HTR-8/SVneo (cell line): ENCODE results near the gene SMTN.
A peak's percentile ranks its signal among the peaks of the same experiment; 100 is the strongest.
"Not testable (repeated sequence)": the region's sequence is repeated elsewhere in the genome, so short reads cannot be mapped to it uniquely, and the experiment has no call there.

Experiments
- DNase-seq: peaks from one replicate; pipeline ENCODE4 v3.0.0; 2011; ENCODE audit warnings: low spot score, mixed read lengths; ENCODE audit not compliant: insufficient read length
- FAIRE-seq: peaks from 2 replicates; lab custom pipeline; 2011; peaks lifted over from hg19 to GRCh38; lab: Jason Lieb, UNC

Gene SMTN

DNA sequence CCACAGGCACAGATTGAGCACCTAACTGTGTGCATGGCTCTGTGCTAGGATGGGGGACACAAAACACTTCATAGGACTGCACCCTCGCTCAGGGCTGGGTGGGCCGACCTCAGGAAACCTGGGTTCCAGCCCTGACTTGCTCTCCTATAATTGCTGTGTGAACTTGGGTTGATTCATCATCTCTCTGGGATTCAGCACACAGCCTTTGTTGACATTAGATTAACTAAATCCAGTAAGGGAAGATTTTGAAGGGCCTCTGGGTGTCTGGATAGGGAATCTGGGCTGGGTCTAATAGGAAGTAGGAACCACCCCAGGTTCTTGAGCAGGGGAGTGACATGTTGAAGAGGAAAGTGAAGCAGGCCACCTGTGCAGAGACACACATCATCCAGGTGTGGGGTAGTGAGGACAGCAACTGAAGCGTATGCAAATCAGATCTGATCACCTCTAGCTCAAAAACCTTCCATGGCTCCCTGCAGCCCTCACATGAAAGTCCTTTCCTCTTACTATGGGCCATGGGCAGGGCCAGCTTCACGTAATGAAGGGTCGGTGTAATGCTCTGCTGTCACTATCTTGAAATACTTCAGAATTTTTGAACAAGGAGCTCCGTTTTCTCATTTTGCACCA lies 11.3 kb upstream of the SMTN start:
- not testable (repeated sequence) for DNase-seq, FAIRE-seq

DNA sequence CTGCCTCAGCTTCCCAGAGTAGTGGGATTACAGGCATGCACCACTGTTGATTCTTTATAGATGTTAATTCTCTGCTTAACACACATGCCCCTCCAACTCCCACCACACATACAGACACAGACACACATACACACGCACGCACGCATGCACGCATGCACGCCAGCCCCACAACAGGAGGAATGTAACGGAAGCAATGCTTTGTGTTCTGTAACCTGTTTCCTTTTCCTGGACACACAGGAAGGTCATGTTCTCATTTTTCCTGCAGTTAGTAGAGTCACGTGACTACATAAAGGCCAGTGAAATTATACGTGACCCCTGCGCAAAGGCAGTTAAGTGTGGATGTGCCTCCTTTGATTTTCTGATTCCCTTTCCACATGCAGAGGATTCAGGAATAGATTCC lies 8.0 kb upstream of the SMTN start:
- not testable (repeated sequence) for DNase-seq, FAIRE-seq

DNA sequence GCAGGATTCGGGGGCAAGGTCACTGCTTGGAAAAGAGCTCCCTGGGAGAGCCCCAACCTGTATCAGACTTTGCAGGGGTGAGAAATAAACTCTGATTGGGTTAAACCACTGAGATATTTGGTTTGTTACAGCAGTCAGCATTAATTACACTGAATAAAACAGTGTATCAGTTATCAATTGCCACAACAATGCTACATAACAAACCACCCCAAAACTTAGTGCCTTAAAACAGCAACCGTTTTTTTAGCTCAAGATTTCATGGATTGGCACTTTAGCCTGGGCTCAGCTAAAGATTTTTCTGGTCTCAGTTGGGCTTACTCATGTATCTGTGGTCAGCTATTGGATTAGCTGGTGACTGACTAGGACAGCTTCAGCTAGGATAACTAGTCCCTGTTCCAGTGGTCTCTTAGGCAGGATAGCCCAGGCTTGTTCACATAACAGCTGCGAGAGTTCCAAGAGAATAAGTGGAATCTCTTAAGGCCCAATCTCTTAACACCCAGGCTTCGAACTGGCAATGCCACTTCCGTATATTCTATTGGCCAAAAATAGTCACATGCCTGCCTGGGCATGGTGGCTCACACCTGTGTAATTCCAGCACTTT lies 7.5 kb upstream of the SMTN start:
- not testable (repeated sequence) for DNase-seq, FAIRE-seq

DNA sequence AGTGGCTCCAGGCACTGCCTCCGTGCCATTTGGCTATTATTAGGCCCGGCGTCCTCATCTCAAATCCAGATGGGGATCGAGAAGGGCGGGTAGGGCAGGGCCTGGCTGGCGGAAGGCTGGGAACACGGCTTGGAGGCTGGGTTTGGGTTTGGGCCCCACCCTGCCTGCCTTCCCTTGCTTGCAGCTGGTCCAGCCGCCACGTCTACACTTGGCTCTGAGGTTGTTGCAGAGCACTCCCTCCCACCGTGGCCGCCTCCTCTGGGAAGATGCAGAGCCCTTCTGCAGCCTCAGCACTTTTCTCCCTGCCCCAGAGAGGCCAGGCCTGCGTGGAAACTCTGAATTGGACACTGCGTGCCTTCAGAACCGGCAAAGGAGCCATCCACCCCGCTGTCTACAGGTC lies 5.2 kb upstream of the SMTN start:
- FAIRE-seq (no peak), DNase-seq (no peak)

DNA sequence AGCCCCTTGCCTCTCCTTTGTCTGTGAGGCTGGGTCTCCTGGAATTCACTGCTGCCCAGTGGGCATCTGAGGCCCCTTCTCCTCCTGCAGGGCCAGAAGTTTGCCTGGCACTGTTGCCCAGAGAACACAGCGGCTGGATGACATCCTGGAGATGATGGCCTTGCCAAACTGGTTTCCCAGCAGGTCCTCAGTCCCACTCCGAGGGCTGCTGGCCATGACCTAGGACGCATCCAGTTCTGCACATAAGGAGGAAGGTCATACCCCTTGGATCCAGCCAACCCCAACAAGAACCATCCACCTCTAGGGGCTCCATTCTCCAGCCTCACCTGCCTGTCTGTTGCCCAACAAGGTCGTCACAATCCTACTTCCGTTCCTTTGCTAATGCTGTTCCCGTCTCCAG lies 3.4 kb upstream of the SMTN start:
- FAIRE-seq: no peak
- DNase-seq: no peak

DNA sequence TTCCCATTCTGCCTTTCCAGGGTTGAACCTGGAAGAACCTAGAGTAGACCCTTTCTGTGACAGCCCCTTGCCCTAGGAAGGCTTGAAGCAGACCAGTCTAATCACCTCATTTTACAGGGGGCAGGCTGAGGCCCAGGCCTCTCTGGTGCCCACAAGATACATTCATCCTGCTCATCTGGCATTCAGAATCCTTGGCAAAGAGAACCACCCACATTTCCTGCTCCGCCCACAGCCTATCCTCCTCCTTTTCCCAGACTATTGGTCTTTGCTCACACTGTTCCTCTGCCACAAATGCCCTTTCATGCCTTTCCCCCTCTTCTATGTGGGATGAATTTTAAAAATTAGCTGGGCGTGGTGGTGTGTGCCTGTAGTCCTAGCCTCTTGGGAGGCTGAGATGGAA lies 2.7 kb upstream of the SMTN start:
- not testable (repeated sequence) for DNase-seq, FAIRE-seq

DNA sequence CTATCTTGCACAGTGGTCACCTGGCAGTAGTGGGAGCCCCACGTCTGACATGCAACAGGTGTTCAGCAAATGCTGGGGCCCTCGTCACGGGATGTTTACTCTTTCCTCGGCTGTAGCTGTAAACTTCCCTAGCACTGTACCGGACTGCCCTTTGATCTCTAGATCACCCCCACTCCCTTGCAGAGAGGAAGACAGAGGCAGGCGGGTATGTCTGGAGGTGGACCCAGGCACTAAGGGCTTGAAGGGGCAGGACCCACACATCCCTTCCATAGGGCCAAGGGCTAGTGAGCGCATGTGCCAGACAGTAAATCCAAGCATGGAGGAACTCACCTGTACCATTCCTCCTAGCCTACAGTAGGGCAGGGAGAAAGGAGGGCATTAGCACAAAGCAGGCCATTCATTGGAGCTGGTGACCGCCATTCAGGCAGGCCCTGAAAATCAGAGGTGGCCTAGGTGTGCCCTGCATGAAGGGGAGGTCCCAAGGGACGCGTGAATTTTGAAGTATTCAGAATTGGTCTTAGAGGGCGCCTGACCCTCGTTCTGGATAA lies 1.9 kb upstream of the SMTN start:
- FAIRE-seq: no peak

DNA sequence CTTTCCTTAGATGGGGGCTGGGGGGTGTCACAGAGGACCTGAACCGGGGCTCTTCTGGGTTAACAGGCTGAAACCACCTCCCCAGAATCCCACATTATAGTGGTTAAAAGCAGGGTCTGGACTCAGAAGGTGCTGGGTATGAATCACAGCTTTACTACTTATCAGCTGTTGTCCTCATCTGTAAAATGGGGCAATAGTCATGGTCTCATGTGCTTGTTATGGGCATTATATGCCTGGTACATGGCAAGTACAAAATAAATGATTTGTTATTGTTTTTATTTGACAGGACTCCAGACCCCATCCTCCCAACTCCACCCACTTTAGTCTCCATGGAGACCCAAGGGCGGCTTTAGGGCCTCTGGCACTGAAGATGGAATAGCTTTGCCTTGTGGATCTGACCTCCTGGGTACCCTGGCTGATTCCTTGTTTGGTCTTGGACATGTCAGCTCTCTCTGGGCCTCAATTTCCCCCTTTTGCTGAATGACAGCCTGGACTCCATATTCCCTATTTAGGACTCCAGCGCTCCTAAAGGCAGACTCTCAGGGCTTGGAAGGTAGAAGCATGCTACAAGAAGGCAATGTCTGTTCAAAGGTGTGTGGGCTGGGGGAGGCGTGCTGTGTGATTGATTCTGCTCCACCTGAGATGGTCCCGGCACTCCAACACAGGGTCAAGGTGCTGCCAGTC lies 812 bp upstream of the SMTN start:
- FAIRE-seq: no peak
- DNase-seq: no peak

More for the DNA sequence above, 1.9 kb upstream of the SMTN start:
- no peak for DNase-seq

DNA sequence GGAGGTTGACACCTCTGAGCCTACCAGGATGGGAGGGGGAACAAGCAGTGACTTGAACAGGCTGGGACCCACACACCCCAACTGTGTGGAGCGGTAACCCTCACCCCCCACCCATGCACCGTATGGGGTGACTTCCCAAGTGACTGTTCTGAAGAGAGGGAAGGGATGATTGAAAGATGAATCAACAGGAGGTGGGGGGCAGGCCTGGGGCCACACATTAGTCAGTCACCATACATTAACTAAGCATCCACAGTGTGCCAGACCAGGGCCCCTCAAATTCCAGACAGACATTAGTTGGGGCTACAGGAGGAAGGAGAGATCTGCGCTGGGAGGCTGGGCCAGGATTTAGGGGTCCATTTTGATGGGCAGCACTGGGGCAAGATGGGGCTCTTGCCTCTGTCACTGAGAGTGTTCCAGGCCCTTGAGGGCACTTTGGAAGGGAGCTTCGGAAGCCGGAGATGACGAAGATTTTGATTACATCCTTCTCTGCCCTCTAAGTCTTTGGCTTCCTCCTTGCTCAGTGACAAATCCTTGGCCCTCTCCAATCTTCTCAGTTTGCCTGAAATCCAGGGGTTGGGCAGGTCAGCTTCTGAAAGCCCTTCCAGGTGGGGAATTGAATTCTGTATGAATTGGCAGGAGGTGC lies 966 bp downstream of the SMTN start:
- no peak for DNase-seq
- no peak for FAIRE-seq

DNA sequence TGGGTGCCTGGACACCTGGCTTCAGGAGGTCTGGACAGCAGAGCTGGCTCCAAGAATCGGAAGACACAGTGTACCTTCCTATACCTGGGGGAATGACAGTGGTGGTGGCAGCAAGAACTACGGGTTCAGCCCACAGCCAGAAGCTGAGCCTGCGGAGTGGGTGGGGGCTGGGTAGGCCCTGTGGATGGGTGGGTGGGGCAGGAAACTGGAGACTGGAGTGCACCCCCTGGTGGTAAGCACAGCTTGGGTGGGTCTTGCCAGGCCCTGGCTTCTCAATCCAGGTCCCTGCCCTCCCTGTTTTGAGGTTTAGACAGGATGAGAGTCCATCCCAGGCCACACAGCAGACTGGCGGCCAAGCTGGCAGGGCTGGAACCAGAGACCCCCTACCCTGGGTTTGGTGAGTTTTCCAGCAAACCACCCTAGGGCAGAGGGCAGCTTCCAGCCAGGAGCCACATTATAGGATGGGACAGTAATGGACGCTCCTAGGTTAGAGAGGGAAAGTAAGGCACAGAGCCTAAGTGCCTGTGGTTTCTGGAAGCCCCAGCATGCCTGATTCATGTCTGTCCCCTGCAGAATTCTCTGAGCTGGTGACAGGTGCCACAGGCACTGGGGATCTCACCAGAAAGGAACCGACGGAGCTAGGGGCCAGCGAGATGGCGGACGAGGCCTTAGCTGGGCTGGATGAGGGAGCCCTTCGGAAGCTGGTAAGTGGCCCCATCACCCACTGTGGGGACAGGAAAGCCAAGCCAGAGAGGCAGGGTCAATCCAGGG lies 1.7 kb downstream of the SMTN start:
- FAIRE-seq (no peak), DNase-seq (peak; percentile 42)

DNA sequence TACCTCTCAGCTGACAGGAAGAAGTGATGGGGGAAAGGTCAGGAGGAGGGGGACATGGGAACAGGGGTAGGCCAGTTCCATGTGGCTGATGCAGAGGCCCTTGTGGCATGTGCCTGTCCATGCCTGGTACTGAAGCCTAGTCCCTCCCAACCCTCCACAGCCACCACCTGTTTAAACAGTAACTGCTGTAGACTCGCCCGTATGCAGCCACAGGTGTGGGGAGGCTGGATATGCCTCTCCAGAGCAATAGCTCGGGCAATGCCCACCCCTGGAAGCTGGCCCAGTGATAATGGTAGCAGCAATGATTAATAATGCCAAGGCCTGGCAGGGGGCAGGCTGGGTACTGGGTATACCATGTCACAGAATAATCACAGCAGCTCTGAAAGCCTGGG lies 2.3 kb downstream of the SMTN start:
- DNase-seq: no peak
- FAIRE-seq: no peak

DNA sequence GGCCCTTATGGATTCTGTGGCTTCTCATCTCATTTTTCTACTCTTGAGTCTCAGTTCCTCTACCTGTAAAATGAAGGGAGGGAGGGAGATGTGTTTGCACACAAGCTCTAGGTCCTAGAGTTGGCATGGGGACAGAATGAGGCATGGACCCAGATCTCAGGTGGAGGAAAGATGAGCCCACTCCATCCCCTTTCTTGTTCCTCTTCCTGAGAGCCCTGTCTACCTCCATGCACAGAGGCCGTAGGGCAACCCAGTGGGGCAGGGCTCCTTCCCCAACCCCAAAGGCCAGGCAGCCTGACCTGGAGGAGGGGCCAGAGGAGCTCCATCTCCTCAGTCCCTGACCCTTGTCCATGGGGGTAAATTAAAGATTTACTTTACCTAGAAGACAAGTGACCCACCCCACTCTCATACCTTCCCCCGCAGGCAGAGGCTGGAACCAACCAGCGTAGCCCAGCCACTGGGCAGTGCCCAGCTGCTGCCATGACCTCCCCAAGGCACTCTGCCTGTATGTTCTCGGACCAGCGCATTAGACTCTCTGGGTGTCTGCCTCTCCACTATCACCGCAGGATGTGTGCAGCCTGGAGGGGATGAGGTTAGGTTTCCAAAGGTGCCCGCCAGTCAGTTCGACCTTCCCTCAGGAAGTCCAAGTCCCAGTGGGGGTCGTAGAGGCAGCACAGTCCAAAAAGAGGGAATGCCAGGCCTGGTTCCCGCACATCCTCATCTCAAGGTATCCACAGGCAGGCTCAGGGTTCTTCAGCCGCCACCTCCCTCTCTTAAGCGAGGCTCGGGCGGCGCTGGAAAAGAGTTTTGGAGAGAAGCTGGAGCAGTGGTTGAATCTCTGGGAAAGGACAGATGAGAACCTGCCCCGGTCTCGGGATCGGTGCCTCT lies 3.0 kb downstream of the SMTN start:
- DNase-seq: no peak
- FAIRE-seq: no peak

DNA sequence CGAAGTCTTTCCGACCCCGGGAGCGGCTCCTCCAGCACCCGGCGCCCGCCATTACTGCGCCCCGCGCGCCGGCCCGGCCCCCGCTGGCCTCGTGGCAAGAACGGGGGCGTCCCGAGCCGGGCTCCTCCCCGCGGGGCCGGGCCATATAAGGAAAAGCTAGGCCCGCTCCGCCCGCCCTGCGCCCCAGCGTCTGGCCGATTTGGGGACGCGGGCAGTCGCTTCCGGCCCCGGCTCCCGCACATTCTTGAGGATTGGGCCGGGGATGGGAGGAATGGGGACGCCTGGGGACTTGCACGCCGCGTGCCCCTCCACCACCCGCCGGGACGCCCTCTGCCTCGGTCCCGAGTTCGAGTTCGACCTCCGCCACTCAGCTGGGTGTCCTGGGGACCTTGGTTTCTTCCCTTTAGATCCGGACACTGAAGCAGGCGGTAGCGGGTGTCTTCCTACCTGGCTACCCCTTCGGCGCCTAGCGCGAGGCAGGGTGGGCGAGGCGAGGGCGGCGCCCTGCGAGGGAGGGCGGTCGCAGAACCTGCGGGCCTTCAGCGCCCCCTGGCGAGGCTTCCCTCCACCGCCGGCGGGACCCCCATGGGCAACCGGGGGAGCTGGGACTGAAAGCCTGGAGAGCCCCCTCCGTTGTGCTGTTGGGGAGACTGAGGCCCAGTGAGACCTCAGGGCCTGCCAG lies 3.8 kb downstream of the SMTN start:
- FAIRE-seq (no peak), DNase-seq (no peak)

DNA sequence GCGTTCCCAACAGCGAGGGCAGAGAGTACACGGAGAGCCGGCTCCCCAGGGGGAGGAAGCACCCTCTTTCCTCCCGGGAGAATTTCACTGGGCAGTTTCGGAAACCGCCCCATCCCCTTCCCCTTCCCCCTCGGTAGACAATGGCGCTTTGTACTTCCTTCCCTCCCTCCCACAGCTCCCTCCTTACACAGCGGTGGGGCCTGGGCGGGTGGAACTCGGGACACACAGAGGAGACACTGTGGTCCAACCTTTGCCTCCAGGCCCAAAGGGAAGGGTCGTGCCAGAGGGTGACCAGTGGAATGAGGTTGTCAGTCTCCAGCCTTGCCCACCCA lies 4.3 kb downstream of the SMTN start:
- no peak for FAIRE-seq
- DNase-seq: no peak

DNA sequence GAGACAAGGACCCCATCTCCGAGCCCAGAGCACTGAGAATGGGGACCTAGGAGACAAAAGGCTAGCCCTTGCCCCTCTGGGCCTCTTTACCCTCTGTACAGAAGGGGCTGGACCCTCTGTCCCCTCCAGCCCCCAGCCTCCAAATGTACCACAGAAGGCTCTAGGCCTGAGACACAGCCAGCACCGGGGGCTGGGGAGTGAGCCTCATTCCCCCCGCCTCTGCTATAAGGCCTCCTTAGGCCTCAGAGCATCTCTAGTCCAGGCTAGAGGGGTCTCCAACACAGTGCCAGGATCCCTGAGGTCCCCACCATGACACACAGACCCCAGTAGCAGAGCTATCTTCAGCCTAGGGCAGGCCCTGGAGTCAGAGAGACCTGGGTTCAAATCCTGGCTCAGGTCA lies 4.8 kb downstream of the SMTN start:
- DNase-seq: no peak
- no peak for FAIRE-seq

DNA sequence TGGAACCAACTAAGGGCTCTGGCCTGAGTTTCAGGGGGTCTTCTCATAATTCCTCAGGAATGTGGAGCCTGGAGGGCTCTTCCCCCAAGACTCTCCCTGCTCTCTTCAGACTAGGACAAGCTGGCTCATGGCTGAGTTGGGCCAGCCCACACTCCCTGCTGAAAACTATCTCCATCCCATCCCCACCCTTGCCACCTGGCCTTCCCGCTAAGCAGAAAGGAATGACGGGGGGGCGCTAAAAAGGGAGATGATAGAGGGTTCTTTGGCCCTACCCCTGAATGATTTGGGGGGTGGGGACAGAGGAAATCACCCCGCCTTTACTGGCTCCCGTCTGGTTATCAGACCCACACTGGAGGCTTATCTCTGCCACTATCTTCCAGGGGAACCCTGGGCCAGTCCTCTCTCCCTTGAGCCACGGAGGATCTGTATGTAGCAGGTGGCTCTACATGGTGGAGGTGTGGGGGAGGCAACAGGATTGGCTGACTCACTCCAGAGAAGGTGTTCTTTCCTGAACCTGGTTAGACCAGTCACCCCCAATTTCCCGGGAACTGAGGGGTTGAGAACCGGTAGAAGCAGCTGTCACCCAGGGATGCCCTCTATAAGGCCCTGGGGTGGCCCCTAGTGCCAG lies 5.7 kb downstream of the SMTN start:
- no peak for FAIRE-seq

DNA sequence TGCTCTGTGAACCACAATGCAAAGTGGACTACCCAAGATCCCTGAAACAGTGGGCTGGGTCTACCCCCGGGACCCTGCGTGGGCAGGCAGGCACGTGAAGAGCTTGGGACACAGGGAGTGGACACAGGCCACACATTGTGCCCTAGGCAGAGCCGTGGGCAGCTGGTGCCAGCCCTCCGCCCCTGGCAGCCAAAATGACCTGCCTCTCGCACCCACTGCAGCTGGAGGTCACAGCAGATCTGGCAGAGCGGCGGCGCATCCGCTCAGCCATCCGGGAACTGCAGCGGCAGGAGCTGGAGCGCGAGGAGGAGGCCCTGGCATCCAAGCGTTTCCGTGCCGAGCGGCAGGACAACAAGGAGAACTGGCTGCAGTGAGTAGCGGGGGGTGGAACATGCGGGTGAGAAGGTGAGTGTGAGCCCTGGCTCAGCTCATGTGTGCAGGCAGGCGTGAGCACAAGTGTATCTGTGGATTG lies 6.7 kb downstream of the SMTN start:
- DNase-seq (no peak), FAIRE-seq (no peak)

More for the DNA sequence above, 5.7 kb downstream of the SMTN start:
- no peak for DNase-seq
